Measurements from ENCODE around the gene BGLAP. TPM values are rescaled to one million over a fixed set of nuclear protein-coding genes. Genes with fewer than 3 reads are reported as not detected.

BGLAP gene
- total RNA-seq, 1 donor from 2014 or later = not detected

- FAIRE-seq (no peak), DNase-seq (ENCODE audit: low read depth) (no peak)
- Histone ChIP-seq H3K27me3 (ENCODE audit: control insufficient read depth, insufficient read depth, low read length) (no peaks in the 10 kb centered on the region), H3K4me3 (ENCODE audit: low read depth, low read length) (no peak overlapping the region), H3K36me3 (ENCODE audit: control insufficient read depth, insufficient read depth, low read length) (peaks cover 41% of the 10 kb centered on the region)
- no peak for TF ChIP-seq CTCF (IDR thresholded peaks at IDR 0.05; ENCODE audit: insufficient read depth, low read length, severe bottlenecking)
Measured at GRCh38 chr1:156259805-156260204, 17.8 kb downstream of the BGLAP start.

- DNase-seq (ENCODE audit: low read depth) (peak; percentile 59), FAIRE-seq (no peak)
- H3K4me3 ChIP-seq (ENCODE audit: low read depth, low read length) = no peak overlapping the region
- no peaks in the 10 kb centered on the region for H3K27me3 ChIP-seq (ENCODE audit: control insufficient read depth, insufficient read depth, low read length)
- H3K36me3 ChIP-seq (ENCODE audit: control insufficient read depth, insufficient read depth, low read length) = peaks cover 47% of the 10 kb centered on the region
- TF ChIP-seq CTCF (IDR thresholded peaks at IDR 0.05; ENCODE audit: insufficient read depth, low read length, severe bottlenecking) = no peak
Measured at GRCh38 chr1:156260896-156261295, 18.9 kb downstream of the BGLAP start.

GRCh38 chr1:156262461-156263287 is 20.7 kb downstream of the BGLAP start:
- peaks cover 48% of the 10 kb centered on the region for H3K36me3 ChIP-seq (ENCODE audit: control insufficient read depth, insufficient read depth, low read length)
- TF ChIP-seq CTCF (IDR thresholded peaks at IDR 0.05; ENCODE audit: insufficient read depth, low read length, severe bottlenecking) = no peak
- H3K27me3 ChIP-seq (ENCODE audit: control insufficient read depth, insufficient read depth, low read length) = no peaks in the 10 kb centered on the region
- DNase-seq (ENCODE audit: low read depth) (peak; percentile 96), FAIRE-seq (peak; percentile 70)
- no peak overlapping the region for H3K4me3 ChIP-seq (ENCODE audit: low read depth, low read length)

- TF ChIP-seq CTCF (IDR thresholded peaks at IDR 0.05; ENCODE audit: insufficient read depth, low read length, severe bottlenecking) = no peak
- no peaks in the 10 kb centered on the region for H3K27me3 ChIP-seq (ENCODE audit: control insufficient read depth, insufficient read depth, low read length)
- no peak overlapping the region for H3K4me3 ChIP-seq (ENCODE audit: low read depth, low read length)
- DNase-seq (ENCODE audit: low read depth) = no peak
- peaks cover 48% of the 10 kb centered on the region for H3K36me3 ChIP-seq (ENCODE audit: control insufficient read depth, insufficient read depth, low read length)
- FAIRE-seq = no peak
Measured at GRCh38 chr1:156263288-156263655, 21.3 kb downstream of the BGLAP start.

- Histone ChIP-seq H3K4me3 (ENCODE audit: low read depth, low read length) (no peak overlapping the region), H3K36me3 (ENCODE audit: control insufficient read depth, insufficient read depth, low read length) (peaks cover 31% of the 10 kb centered on the region), H3K27me3 (ENCODE audit: control insufficient read depth, insufficient read depth, low read length) (no peaks in the 10 kb centered on the region)
- TF ChIP-seq CTCF (IDR thresholded peaks at IDR 0.05; ENCODE audit: insufficient read depth, low read length, severe bottlenecking) = no peak
- no peak for FAIRE-seq
- DNase-seq (ENCODE audit: low read depth) = no peak
Measured at GRCh38 chr1:156266051-156266450, 24.1 kb downstream of the BGLAP start.

- TF ChIP-seq CTCF (IDR thresholded peaks at IDR 0.05; ENCODE audit: insufficient read depth, low read length, severe bottlenecking) = no peak
- peaks cover 40% of the 10 kb centered on the region for H3K36me3 ChIP-seq (ENCODE audit: control insufficient read depth, insufficient read depth, low read length)
- H3K4me3 ChIP-seq (ENCODE audit: low read depth, low read length) = no peak overlapping the region
- FAIRE-seq (no peak), DNase-seq (ENCODE audit: low read depth) (no peak)
- H3K27me3 ChIP-seq (ENCODE audit: control insufficient read depth, insufficient read depth, low read length) = no peaks in the 10 kb centered on the region
Measured at GRCh38 chr1:156268336-156268735, 26.4 kb downstream of the BGLAP start.
